Right atrium auricular region (tissue), 2 donors: Measurements from ENCODE around the gene TRDN. TPM values are rescaled to one million over a fixed set of nuclear protein-coding genes. Genes with fewer than 3 reads are reported as not detected.

Experiments
- DNase-seq: peaks from one replicate; pipeline ENCODE4 v3.0.0-alpha.2; 2019; ENCODE audit warnings: low spot score
- H3K27ac ChIP-seq, 2 donors: fragments of 200-600 bp; sonication (generic); 1 replicate in 1 of 2; 2 replicates in 1 of 2; pipeline ENCODE4 v1.5.1; 2016 to 2019
- H3K27me3 ChIP-seq, 2 donors: fragments of 200-600 bp; sonication (generic); one replicate each; pipeline versions ENCODE4 v1.5.1 to v1.6.0; 2017 to 2019
- H3K36me3 ChIP-seq: fragments of 200-600 bp; sonication (generic); one replicate; pipeline ENCODE4 v1.5.1; 2016
- H3K4me1 ChIP-seq, 2 donors: fragments of 200-600 bp; sonication (generic); one replicate each; pipeline versions ENCODE4 v1.5.1 to v1.6.0; 2017 to 2019
- H3K4me3 ChIP-seq, 2 donors: fragments of 200-600 bp; sonication (generic); 1 replicate in 1 of 2; 2 replicates in 1 of 2; pipeline ENCODE4 v1.5.1; 2017 to 2019; ENCODE audit warnings: mild to moderate bottlenecking in 1 of 2, moderate library complexity in 1 of 2
- H3K9me3 ChIP-seq, 2 donors: fragments of 200-600 bp; sonication (generic); one replicate each; pipeline ENCODE4 v1.5.1; 2019
- total RNA-seq, 2 donors: library from RNA; depleted of rRNA; stranded (reverse); fragments of >200 nt; gene quantifications; one replicate each; pipeline ENCODE4 v1.1.0, GENCODE V29; 2016
- TF ChIP-seq, protein P1 (sequence below), 2 donors: fragments of 200-600 bp; sonication (generic); IDR thresholded peaks; one replicate each; pipeline ENCODE4 v1.5.1; 2019; ENCODE audit warnings: antibody characterized with exemption in 2 of 2

TRDN gene
- total RNA-seq, 2 donors from 2014 or later: 90.2 to 217 TPM

DNA sequence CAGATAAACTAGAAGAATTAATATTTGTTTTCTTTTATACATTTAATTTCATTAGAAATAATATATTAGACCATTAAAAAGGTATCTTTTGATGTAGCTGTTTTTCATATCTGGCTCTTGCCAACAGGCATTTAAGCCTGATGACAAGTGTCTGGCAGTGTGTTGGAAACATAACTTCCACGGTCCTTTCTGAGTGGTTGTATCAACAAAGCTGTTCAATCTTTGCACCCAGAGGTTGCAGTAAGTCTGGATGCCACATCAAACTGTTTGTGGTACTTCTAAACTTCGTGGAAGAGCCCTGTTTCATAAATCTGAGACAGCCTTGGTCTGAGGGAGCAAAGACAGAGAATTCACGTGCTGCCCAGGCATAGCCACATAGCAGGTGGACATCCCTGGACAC lies 197.4 kb downstream of the TRDN start:
- no peaks in the 10 kb centered on the region for H3K36me3 ChIP-seq
- H3K9me3 ChIP-seq: no peaks in the 10 kb centered on the region
- no peaks in the 10 kb centered on the region for H3K4me1 ChIP-seq
- TF ChIP-seq, protein P1, sequence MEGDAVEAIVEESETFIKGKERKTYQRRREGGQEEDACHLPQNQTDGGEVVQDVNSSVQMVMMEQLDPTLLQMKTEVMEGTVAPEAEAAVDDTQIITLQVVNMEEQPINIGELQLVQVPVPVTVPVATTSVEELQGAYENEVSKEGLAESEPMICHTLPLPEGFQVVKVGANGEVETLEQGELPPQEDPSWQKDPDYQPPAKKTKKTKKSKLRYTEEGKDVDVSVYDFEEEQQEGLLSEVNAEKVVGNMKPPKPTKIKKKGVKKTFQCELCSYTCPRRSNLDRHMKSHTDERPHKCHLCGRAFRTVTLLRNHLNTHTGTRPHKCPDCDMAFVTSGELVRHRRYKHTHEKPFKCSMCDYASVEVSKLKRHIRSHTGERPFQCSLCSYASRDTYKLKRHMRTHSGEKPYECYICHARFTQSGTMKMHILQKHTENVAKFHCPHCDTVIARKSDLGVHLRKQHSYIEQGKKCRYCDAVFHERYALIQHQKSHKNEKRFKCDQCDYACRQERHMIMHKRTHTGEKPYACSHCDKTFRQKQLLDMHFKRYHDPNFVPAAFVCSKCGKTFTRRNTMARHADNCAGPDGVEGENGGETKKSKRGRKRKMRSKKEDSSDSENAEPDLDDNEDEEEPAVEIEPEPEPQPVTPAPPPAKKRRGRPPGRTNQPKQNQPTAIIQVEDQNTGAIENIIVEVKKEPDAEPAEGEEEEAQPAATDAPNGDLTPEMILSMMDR (IDR thresholded peaks at IDR 0.05): no peak
- H3K27me3 ChIP-seq: no peaks in the 10 kb centered on the region
- peak overlapping the region; percentile 20 to 32 for H3K4me3 ChIP-seq
- DNase-seq: no peak
- H3K27ac ChIP-seq: peak overlapping the region in 1 of 2 donors; percentile 69

DNA sequence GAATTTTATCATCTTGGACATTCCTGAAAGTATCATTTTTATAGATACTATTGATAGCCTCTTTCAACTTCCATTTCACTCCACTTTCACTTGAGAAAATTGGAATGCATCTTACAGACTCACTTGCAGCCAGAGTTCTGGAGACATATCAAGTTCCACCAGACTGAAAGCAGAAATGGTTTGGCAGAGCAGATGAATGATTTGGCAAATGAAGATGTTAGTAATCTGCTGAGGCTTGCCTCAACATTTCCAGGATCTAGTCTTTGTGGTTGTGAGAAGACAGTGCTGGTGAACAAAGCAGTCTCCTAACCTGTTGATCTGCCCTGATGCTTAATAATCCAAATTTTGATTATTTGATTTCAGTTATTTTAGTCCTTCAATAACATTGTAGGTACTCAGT lies 202.6 kb downstream of the TRDN start:
- TF ChIP-seq, protein P1 (IDR thresholded peaks at IDR 0.05): no peak
- no peaks in the 10 kb centered on the region for H3K27me3 ChIP-seq
- DNase-seq: no peak
- H3K4me3 ChIP-seq: no peak overlapping the region
- H3K27ac ChIP-seq: no peak overlapping the region
- no peaks in the 10 kb centered on the region for H3K9me3 ChIP-seq
- H3K4me1 ChIP-seq: no peaks in the 10 kb centered on the region
- no peaks in the 10 kb centered on the region for H3K36me3 ChIP-seq

DNA sequence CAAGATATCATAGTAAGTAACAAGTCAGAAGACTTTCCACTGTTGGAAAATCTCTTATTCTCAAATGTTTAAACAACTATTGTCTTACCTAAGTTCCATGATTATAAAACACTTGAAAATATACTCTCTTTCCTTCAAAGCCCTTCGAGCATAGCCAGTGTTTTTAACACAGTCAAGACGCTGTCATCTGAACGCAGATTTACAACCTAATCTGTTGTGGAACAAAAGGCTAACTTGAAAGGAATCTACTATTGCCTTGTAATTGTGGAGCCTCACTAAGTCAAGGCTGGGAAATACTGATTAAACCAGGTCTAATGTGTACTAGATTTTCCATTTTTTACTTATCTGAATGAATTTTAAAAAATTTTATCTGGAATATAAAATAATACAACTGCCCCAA lies 205.8 kb downstream of the TRDN start:
- H3K4me1 ChIP-seq: no peaks in the 10 kb centered on the region
- TF ChIP-seq, protein P1 (IDR thresholded peaks at IDR 0.05): no peak
- H3K4me3 ChIP-seq: no peak overlapping the region
- H3K36me3 ChIP-seq: no peaks in the 10 kb centered on the region
- H3K9me3 ChIP-seq: no peaks in the 10 kb centered on the region
- H3K27ac ChIP-seq: no peak overlapping the region
- no peaks in the 10 kb centered on the region for H3K27me3 ChIP-seq
- DNase-seq: no peak

DNA sequence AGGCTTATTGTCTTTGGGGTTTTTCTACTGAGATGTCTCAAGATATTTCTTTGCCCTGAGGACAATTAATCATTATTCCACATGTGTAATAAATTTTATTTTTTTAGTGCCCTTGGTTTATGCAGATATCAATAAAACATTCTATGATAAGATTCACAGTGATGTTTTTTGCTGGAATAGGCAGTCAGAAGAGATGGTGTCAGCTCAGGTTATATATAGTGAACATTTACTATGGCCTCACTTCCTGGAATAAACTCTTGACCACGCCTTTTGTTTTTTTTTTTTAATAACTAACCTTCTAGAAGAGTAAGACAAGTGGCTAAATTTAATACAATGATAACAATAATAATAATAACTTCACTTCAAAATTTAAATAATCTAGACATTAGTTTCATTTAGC lies 209.7 kb downstream of the TRDN start:
- H3K36me3 ChIP-seq: no peaks in the 10 kb centered on the region

DNA sequence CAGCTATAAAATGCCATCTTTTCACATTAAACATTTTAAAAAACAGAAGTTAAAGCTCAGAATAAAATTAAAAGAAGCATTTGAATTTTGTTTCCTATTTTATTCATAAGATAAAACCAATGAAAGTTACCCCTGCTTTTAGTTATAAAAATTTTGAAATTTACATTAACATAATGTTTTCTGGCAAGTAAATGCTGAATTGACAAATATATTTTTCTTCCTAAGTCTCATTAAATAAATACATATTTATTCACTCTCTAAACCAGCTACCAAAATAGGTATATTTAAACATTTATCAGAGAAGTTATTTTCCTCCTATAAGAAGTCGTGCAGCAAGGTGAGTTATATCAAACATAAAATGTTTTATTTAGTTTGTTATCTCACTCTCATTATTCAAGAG lies 213.6 kb downstream of the TRDN start:
- TF ChIP-seq, protein P1 (IDR thresholded peaks at IDR 0.05): no peak
- no peaks in the 10 kb centered on the region for H3K9me3 ChIP-seq
- no peak overlapping the region for H3K27ac ChIP-seq
- H3K4me3 ChIP-seq: no peak overlapping the region
- no peak for DNase-seq
- no peaks in the 10 kb centered on the region for H3K36me3 ChIP-seq
- H3K4me1 ChIP-seq: no peaks in the 10 kb centered on the region
- no peaks in the 10 kb centered on the region for H3K27me3 ChIP-seq

More for the DNA sequence above, 209.7 kb downstream of the TRDN start:
- H3K9me3 ChIP-seq: no peaks in the 10 kb centered on the region
- TF ChIP-seq, protein P1 (IDR thresholded peaks at IDR 0.05): no peak
- H3K27me3 ChIP-seq: no peaks in the 10 kb centered on the region
- DNase-seq: no peak
- no peak overlapping the region for H3K4me3 ChIP-seq
- no peaks in the 10 kb centered on the region for H3K4me1 ChIP-seq
- no peak overlapping the region for H3K27ac ChIP-seq

DNA sequence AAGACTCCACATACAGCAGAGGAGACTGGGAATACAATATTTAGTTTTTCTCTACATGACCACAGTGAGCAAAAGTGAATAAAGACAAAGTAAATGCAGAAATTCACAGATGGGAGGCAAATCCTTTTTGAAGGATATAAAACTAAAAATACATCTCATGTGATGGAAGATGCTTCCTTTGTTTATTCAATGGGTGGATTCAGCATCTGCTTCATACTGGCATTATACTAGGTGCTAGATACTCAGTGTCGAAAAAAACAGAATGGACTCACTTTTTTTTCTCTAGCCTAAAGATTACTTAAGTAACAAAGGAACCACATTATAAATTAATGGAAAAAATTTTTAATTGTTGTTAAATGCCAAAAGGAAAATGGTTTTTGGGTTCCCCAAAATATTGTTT lies 216.2 kb downstream of the TRDN start:
- Histone ChIP-seq H3K9me3 (no peaks in the 10 kb centered on the region), H3K4me3 (no peak overlapping the region), H3K4me1 (no peaks in the 10 kb centered on the region), H3K27ac (no peak overlapping the region), H3K36me3 (no peaks in the 10 kb centered on the region), H3K27me3 (no peaks in the 10 kb centered on the region)
- DNase-seq: no peak
- TF ChIP-seq, protein P1 (IDR thresholded peaks at IDR 0.05): no peak
